ENCODE measurements around the gene HOXD10. TPM values are rescaled to one million over a fixed set of nuclear protein-coding genes. Genes with fewer than 3 reads are reported as not detected.
A peak's percentile ranks its signal among the peaks of the same experiment; 100 is the strongest.

HOXD10 gene
- total RNA-seq, 1 donor, result not detected

- no peak for DNase-seq (ENCODE audit: low read depth)
- no peak overlapping the region for H3K4me3 ChIP-seq (ENCODE audit: low read depth, low read length)
- TF ChIP-seq CTCF (IDR thresholded peaks at IDR 0.05; ENCODE audit: insufficient read depth, low read length), result no peak
These were observed 33.5 kb upstream of the HOXD10 start for GRCh38 chr2:176082824-176083751.

GRCh38 chr2:176083796-176084261 is 32.7 kb upstream of the HOXD10 start, which contains the start of gene EVX2:
Gene EVX2 (minus strand): TSS chr2:176083962. CDS start chr2:176083776, 186 bp downstream.
- TF ChIP-seq CTCF (IDR thresholded peaks at IDR 0.05; ENCODE audit: insufficient read depth, low read length), result no peak
- H3K4me3 ChIP-seq (ENCODE audit: low read depth, low read length), result no peak within 1 kb of the TSS
- no peak for DNase-seq (ENCODE audit: low read depth)

GRCh38 chr2:176084611-176085119 is 31.9 kb upstream of the HOXD10 start:
- no peak for DNase-seq (ENCODE audit: low read depth)
- TF ChIP-seq CTCF (IDR thresholded peaks at IDR 0.05; ENCODE audit: insufficient read depth, low read length), result no peak
- no peak overlapping the region for H3K4me3 ChIP-seq (ENCODE audit: low read depth, low read length)

- no peak for TF ChIP-seq CTCF (IDR thresholded peaks at IDR 0.05; ENCODE audit: insufficient read depth, low read length)
- DNase-seq (ENCODE audit: low read depth), result no peak
- no peak overlapping the region for H3K4me3 ChIP-seq (ENCODE audit: low read depth, low read length)
These were observed 31.3 kb upstream of the HOXD10 start for GRCh38 chr2:176085120-176085788.

GRCh38 chr2:176085861-176086771 is 30.5 kb upstream of the HOXD10 start:
- TF ChIP-seq CTCF (IDR thresholded peaks at IDR 0.05; ENCODE audit: insufficient read depth, low read length), result peak; percentile 55
- peak; percentile 37 for DNase-seq (ENCODE audit: low read depth)
- no peak overlapping the region for H3K4me3 ChIP-seq (ENCODE audit: low read depth, low read length)
